Adrenal gland (tissue), 12 donors: ENCODE measurements around the gene RALGAPA2. TPM values are rescaled to one million over a fixed set of nuclear protein-coding genes. Genes with fewer than 3 reads are reported as not detected.

Experiments
- DNase-seq, 7 donors: peaks; one replicate each; pipeline ENCODE4 v3.0.0-alpha.2; 2019 to 2020
- H3K27ac ChIP-seq, 5 donors: fragments of 200-600 bp; sonication (generic) in 4 of 5; 1 replicate in 3 of 5; 2 replicates in 2 of 5; pipeline versions ENCODE4 v1.5.1 to v1.8.0; 2016 to 2020; ENCODE audit warnings: mild to moderate bottlenecking in 1 of 5
- H3K27me3 ChIP-seq: fragments of 200-600 bp; 2 replicates; pipeline ENCODE4 v1.8.0; 2021
- H3K36me3 ChIP-seq, 2 donors: fragments of 200-600 bp; replicated peaks in 1 of 2; 1 replicate in 1 of 2; 2 replicates in 1 of 2; pipeline versions ENCODE4 v1.5.1 to v1.8.0; 2018 to 2022
- H3K4me1 ChIP-seq, 2 donors: fragments of 200-600 bp; replicated peaks in 1 of 2; 1 replicate in 1 of 2; 2 replicates in 1 of 2; pipeline versions ENCODE4 v1.5.1 to v1.8.0; 2018 to 2021
- H3K4me3 ChIP-seq, 4 donors: fragments of 200-600 bp; sonication (generic) in 3 of 4; one replicate each; pipeline ENCODE4 v1.5.1; 2016 to 2018
- H3K9me3 ChIP-seq, 3 donors: fragments of 200-600 bp; sonication (generic) in 1 of 3; replicated peaks in 1 of 3; 1 replicate in 2 of 3; 2 replicates in 1 of 3; pipeline versions ENCODE4 v1.5.1 to v1.8.0; 2016 to 2021
- POLR2A ChIP-seq, 2 donors: fragments of 450-650 bp; IDR thresholded peaks; one replicate each; pipeline ENCODE4 v1.6.1; 2017; ENCODE audit warnings: antibody characterized with exemption in 2 of 2, mild to moderate bottlenecking in 2 of 2, moderate library complexity in 1 of 2
- WGBS, 4 donors: extraction: QIAGEN DNeasy Blood & Tissue Kit in 2 of 4; methylation state at CpG; one replicate each; pipeline versions ENCODE4 v1.1.5 to v1.1.7; 2013 to 2017; 5-methylcytosine and 5-hydroxymethylcytosine counted together
- intact Hi-C, 2 donors: fragments of 100-400 bp; cut with DNase I; formaldehyde crosslinking; loops; one replicate each; pipeline versions ENCODE4 v1.14.1 to v1.15.0; 2022 to 2023
- polyA plus RNA-seq, 3 donors: library from polyadenylated mRNA; stranded (reverse); fragments of 200-250 nt in 2 of 3; fragments of 350-450 nt in 1 of 3; fragmentation: Illumina TruSeq in 1 of 3; extraction: RNeasy Lipid Tissue Mini Kit (QIAGEN cat#74804) in 1 of 3; gene quantifications; one replicate each; pipeline ENCODE4 v1.2.3, GENCODE V29; 2013 to 2014
- total RNA-seq, 9 donors: library from RNA; depleted of rRNA in 4 of 9; stranded (reverse); fragments of >200 nt in 4 of 9; fragments of 120-200 nt in 1 of 9; fragmentation: NEBNext Ultra II Directional in 1 of 9; extraction: Animal tissue kit (Norgen Biotek cat#: 25700) in 1 of 9; gene quantifications; one replicate each; pipeline versions ENCODE4 v1.1.0 to v1.2.4, GENCODE V29; 2013 to 2023
- TF ChIP-seq, protein P1 (sequence below), 6 experiments: fragments of 450-650 bp in 4 of 6; fragments of 200-600 bp in 2 of 6; sonication (generic) in 1 of 6; IDR thresholded peaks; 1 replicate in 5 of 6; 2 replicates in 1 of 6; pipeline versions ENCODE4 v1.5.1 to v1.8.0; 2016 to 2021; ENCODE audit warnings: antibody characterized with exemption in 6 of 6, mild to moderate bottlenecking in 2 of 6, moderate library complexity in 1 of 6
- donor health status: healthy with polysubstance abuse.
- donor health status: Bipolar disorder and iron deficiency.
- donor health status: DM: yes; HTN: yes; CAD: no.
- donor health status: DM: no; HTN: no; CAD: no.
- donor health status: DM: no; HTN: no; CAD: no.
- donor health status: DM: yes; HTN: yes; CAD: no.

RALGAPA2 gene
- total and polyA plus RNA-seq, 12 donors: 3.7 to 39.6 (median 20.7) TPM

DNA sequence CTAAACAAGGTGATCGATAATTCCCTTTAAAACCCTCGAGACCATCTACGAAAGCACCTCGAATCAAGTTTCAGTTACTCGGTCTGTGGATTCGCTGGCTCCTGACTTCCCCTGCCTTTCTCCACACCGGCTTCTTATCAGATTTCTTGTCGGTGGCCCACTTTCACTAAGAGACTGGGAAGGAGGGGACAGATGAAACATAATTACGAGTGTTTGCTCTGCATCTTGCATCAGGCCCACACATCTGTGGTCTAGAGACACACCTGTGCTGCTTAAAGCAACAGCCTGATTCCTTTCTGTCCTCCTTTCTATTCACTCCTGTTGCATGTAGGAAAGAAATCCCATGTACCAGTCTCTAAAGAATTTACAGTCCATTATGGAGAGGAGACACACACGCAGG lies 306.8 kb downstream of the RALGAPA2 start:
- Histone ChIP-seq H3K9me3 (no peaks in the 10 kb centered on the region), H3K4me3 (no peak overlapping the region), H3K4me1 (peaks cover 0 to 5% of the 10 kb centered on the region in 2 donors), H3K36me3 (no peaks in the 10 kb centered on the region), H3K27me3 (no peaks in the 10 kb centered on the region), H3K27ac (no peak overlapping the region)
- TF ChIP-seq, protein P1, sequence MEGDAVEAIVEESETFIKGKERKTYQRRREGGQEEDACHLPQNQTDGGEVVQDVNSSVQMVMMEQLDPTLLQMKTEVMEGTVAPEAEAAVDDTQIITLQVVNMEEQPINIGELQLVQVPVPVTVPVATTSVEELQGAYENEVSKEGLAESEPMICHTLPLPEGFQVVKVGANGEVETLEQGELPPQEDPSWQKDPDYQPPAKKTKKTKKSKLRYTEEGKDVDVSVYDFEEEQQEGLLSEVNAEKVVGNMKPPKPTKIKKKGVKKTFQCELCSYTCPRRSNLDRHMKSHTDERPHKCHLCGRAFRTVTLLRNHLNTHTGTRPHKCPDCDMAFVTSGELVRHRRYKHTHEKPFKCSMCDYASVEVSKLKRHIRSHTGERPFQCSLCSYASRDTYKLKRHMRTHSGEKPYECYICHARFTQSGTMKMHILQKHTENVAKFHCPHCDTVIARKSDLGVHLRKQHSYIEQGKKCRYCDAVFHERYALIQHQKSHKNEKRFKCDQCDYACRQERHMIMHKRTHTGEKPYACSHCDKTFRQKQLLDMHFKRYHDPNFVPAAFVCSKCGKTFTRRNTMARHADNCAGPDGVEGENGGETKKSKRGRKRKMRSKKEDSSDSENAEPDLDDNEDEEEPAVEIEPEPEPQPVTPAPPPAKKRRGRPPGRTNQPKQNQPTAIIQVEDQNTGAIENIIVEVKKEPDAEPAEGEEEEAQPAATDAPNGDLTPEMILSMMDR (IDR thresholded peaks at IDR 0.05): no peak
- TF ChIP-seq POLR2A (IDR thresholded peaks at IDR 0.05): no peak
- WGBS, 4 donors: 89 to 94% (median 91%) methylated on average over 10 of the region's 10 CpGs
- no peak for DNase-seq
- intact Hi-C loops: no loop called here

DNA sequence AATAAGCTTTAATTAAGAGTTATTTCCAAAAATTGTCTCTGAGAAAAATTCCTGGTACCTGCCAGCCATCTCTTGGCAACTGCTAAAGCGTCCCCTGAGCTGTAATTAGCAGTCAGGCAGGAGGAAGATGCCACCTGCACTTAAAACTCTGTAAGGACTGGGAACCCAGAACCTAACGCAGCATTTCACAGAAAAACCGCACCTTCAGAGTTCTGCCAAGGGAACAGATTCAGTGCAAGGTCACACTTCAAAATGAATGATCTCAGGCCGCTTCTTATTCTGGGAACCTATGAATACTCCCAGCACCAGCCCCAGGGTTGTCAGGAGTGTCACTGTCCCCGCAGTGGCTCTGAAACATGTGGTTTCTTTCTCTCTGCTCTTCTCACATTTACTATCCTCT lies 307.8 kb downstream of the RALGAPA2 start:
- Histone ChIP-seq H3K27ac (no peak overlapping the region), H3K4me1 (no peaks in the 10 kb centered on the region), H3K27me3 (no peaks in the 10 kb centered on the region), H3K4me3 (no peak overlapping the region), H3K36me3 (no peaks in the 10 kb centered on the region), H3K9me3 (no peaks in the 10 kb centered on the region)
- 60 to 67% (median 62%) methylated on average over 5 of the region's 5 CpGs for WGBS, 4 donors
- intact Hi-C loops: no loop called here
- DNase-seq: peak in 2 of 7 donors; percentile 21 to 29
- TF ChIP-seq, protein P1 (IDR thresholded peaks at IDR 0.05): no peak
- no peak for TF ChIP-seq POLR2A (IDR thresholded peaks at IDR 0.05)

DNA sequence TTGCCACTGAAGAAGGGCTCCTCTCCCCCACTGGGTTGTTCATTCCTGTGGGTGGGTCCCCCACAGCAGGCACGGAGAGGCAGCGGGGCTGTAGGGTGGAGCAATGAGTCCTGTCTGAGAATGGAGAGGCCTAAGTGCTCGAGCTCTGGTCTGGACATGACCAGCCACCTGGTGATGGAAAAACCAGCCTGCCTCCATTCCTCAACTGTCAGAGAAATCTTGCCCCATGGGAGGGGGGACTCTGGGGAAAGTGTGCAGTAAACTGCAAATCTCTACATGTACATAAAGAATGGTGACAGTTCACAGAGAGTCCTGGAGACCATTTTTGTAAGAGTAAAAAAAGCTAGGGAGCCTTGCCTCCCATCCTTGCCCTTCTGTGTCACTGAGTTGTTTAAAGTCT lies 310.5 kb downstream of the RALGAPA2 start:
- H3K36me3 ChIP-seq: no peaks in the 10 kb centered on the region
- no peak overlapping the region for H3K4me3 ChIP-seq
- intact Hi-C loops: no loop called here
- 93 to 98% (median 95%) methylated on average over 3 of the region's 3 CpGs; no CpG with 5 or more reads in 1 of the 4 donors for WGBS, 4 donors
- no peak overlapping the region for H3K27ac ChIP-seq
- TF ChIP-seq, protein P1 (IDR thresholded peaks at IDR 0.05): no peak
- TF ChIP-seq POLR2A (IDR thresholded peaks at IDR 0.05): no peak
- H3K4me1 ChIP-seq: no peaks in the 10 kb centered on the region
- no peaks in the 10 kb centered on the region for H3K9me3 ChIP-seq
- DNase-seq: no peak
- no peaks in the 10 kb centered on the region for H3K27me3 ChIP-seq

- no peaks in the 10 kb centered on the region for H3K36me3 ChIP-seq
- H3K4me3 ChIP-seq: no peak overlapping the region
- no peak for DNase-seq
- no peaks in the 10 kb centered on the region for H3K27me3 ChIP-seq
- no peaks in the 10 kb centered on the region for H3K4me1 ChIP-seq
- WGBS, 4 donors: 87 to 93% (median 91%) methylated on average over 13 of the region's 13 CpGs
- H3K9me3 ChIP-seq: no peaks in the 10 kb centered on the region
- H3K27ac ChIP-seq: no peak overlapping the region
- TF ChIP-seq, protein P1 (IDR thresholded peaks at IDR 0.05): no peak
- intact Hi-C loops: no loop called here
Measured at GRCh38 chr20:20399531-20400500, 312.6 kb downstream of the RALGAPA2 start.
